K562 (cell line): ENCODE data around the gene EEFSEC. TPM values are rescaled to one million over a fixed set of nuclear protein-coding genes. Genes with fewer than 3 reads are reported as not detected.

Source experiments
- ARID1B ChIP-seq: fragments of 450-650 bp; IDR thresholded peaks from 2 replicates; pipeline ENCODE4 v1.6.1; 2016; ENCODE audit warnings: antibody characterized with exemption, mild to moderate bottlenecking, inconsistent platforms
- HCFC1 ChIP-seq: IDR thresholded peaks from 2 replicates; pipeline ENCODE4 v1.6.1; 2012; ENCODE audit warnings: low read depth, low read length, improper control_type of control experiment
- HDAC1 ChIP-seq, 2 experiments: fragments of 450-650 bp; IDR thresholded peaks; 2 replicates each; pipeline ENCODE4 v1.6.1; 2016 to 2017; ENCODE audit warnings: inconsistent platforms in 1 of 2, mild to moderate bottlenecking in 1 of 2, moderate library complexity in 1 of 2
- HSF4 ChIP-seq: fragments of 250-450 bp; sonication (Bioruptor Pico); IDR thresholded peaks from 2 replicates; pipeline ENCODE4 v2.1.2; 2022; ENCODE audit warnings: mild to moderate bottlenecking, moderate library complexity, borderline replicate concordance
- MAFG ChIP-seq: fragments of 450-650 bp; conservative IDR thresholded peaks from 2 replicates; pipeline ENCODE4 v1.6.1; 2016; ENCODE audit warnings: missing genetic modification characterization, missing compliant biosample characterization
- MTA1 ChIP-seq: fragments of 450-650 bp; IDR thresholded peaks from 2 replicates; pipeline ENCODE4 v1.6.1; 2017; ENCODE audit warnings: borderline replicate concordance
- PYGO2 ChIP-seq: fragments of 450-650 bp; IDR thresholded peaks from 2 replicates; pipeline ENCODE4 v1.6.1; 2016; ENCODE audit warnings: mild to moderate bottlenecking, missing genetic modification characterization, moderate library complexity, missing compliant biosample characterization
- SMARCC2 ChIP-seq: fragments of 450-650 bp; IDR thresholded peaks from 2 replicates; pipeline ENCODE4 v1.6.1; 2017; ENCODE audit warnings: antibody characterized with exemption, moderate library complexity, mild to moderate bottlenecking, low read depth
- SMARCE1 ChIP-seq: fragments of 450-650 bp; IDR thresholded peaks from 2 replicates; pipeline ENCODE4 v1.7.1; 2016; ENCODE audit warnings: mild to moderate bottlenecking
- STAT5B ChIP-seq: fragments of 250-450 bp; sonication (Bioruptor Pico); IDR thresholded peaks from 2 replicates; pipeline ENCODE4 v1.8.0; 2021; ENCODE audit warnings: mild to moderate bottlenecking, inconsistent platforms
- ZBTB1 ChIP-seq: sonication (generic); formaldehyde crosslinking; IDR thresholded peaks from 2 replicates; pipeline ENCODE4 v1.8.1; 2023; ENCODE audit warnings: missing genetic modification reagents, low read depth, mild to moderate bottlenecking, borderline replicate concordance
- ZNF121 ChIP-seq: sonication (generic); formaldehyde crosslinking; conservative IDR thresholded peaks from 2 replicates; pipeline ENCODE4 v1.8.0; 2022; ENCODE audit warnings: missing genetic modification reagents
- ZNF311 ChIP-seq: fragments of 250-450 bp; sonication (Bioruptor Pico); IDR thresholded peaks from 2 replicates; pipeline ENCODE4 v1.4.0; 2020; ENCODE audit warnings: mild to moderate bottlenecking, moderate library complexity
- ZNF41 ChIP-seq: fragments of 250-450 bp; sonication (Bioruptor Pico); conservative IDR thresholded peaks from 2 replicates; pipeline ENCODE4 v1.4.0; 2020; ENCODE audit warnings: mild to moderate bottlenecking
- ZNF589 ChIP-seq: fragments of 200-800 bp; sonication (Bioruptor generic); IDR thresholded peaks from 2 replicates; pipeline ENCODE4 v1.6.1; 2016; ENCODE audit warnings: low read depth, missing genetic modification characterization, missing compliant biosample characterization
- polyA plus RNA-seq, 8 experiments: library from polyadenylated mRNA; depleted of rRNA in 4 of 8; stranded (reverse) in 5 of 8; unstranded in 3 of 8; fragments of >200 nt; fragmentation: Nextera tagmentation in 2 of 8; fragmentation: Illumina TruSeq in 1 of 8; extraction: Ambion mirVana in 2 of 8; extraction: Trizol in 1 of 8; gene quantifications; 2 replicates each; pipeline versions ENCODE4 v1.2.1 to v1.2.3, GENCODE V29; 2011 to 2014; ENCODE audit warnings: inconsistent platforms in 1 of 8, missing spikeins in 1 of 8
- total RNA-seq, 7 experiments: library from RNA; depleted of rRNA in 6 of 7; stranded (reverse); fragments of >200 nt in 6 of 7; fragmentation: Illumina TruSeq in 2 of 7; extraction: Trizol in 2 of 7; gene quantifications; 2 replicates each; pipeline versions ENCODE4 v1.2.1 to v1.2.3, GENCODE V29; 2011 to 2021; ENCODE audit warnings: low replicate concordance in 1 of 7
- TF ChIP-seq, protein P1 (sequence below): fragments of 250-450 bp; sonication (Bioruptor Pico); IDR thresholded peaks from 2 replicates; pipeline ENCODE4 v1.5.0; 2022; ENCODE audit warnings: mild to moderate bottlenecking
- TF ChIP-seq, protein P2 (sequence below), 2 experiments: fragments of 450-650 bp; IDR thresholded peaks; 2 replicates each; pipeline ENCODE4 v1.6.1; 2018; ENCODE audit warnings: mild to moderate bottlenecking in 2 of 2, low read depth in 1 of 2; ENCODE audit not compliant: partially characterized antibody in 2 of 2
- TF ChIP-seq, protein P3 (sequence below): sonication (generic); formaldehyde crosslinking; IDR thresholded peaks from 2 replicates; pipeline ENCODE4 v1.8.1; 2022; ENCODE audit warnings: missing genetic modification reagents
- TF ChIP-seq, protein P4 (sequence below): fragments of 450-650 bp; formaldehyde crosslinking; IDR thresholded peaks from 2 replicates; pipeline ENCODE4 v1.4.0; 2022; ENCODE audit warnings: missing genetic modification characterization

Gene EEFSEC
- total and polyA plus RNA-seq, 9 of the 15 experiments (the other 6 are each of a cell fraction or from before 2014, with no cell fraction given) = 0.35 to 11.8 (median 7.7) TPM

DNA sequence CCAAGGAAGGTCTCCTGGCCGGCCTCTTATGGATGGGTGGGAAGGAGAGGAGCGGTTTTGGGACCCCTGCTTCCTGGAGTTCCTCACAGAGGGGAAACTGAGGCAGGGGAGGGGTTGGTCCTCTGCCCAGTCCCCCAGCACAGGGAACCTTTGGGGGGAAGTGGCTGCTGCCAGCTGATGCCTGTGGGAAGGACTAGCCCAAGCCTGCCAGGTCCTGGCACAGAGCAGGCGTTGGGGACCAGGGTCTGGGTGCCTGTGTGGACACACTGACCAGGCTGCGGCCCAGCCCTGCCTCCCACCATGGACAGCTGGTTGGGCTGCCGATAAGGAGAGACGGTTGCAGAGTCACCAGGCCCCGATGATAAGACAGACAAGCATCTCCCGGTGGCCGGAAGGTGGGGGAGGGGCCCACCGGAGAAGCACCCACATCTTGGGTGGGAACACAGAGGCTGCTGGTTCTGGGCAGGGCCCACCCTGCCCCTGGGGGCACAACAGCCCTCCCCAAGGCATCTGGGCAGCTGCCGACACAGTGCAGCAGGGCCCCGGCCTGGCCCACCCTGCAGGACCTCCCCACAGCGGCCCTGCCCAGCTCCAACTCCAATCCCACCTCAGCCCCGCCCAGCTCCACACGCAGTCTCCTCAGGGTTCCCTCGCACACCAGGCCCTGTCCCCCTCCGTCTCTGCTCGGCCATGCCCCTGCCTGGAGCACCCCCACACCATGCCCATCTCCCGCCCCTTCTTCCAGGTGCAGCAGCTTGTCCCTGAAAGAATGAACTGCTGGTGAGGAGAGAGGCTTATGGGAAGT is 262.7 kb downstream of the EEFSEC start (continued):
- TF ChIP-seq SMARCE1 (peak; percentile 85), STAT5B (CRISPR knock-in tag) (no peak), HCFC1 (no peak), HSF4 (CRISPR knock-in tag) (peak; percentile 36; the same call in 1 of the 2 replicates), ARID1B (peak; percentile 96), MTA1 (peak; percentile 90), SMARCC2 (peak; percentile 66; the same call in 1 of the 2 replicates), ZNF41 (CRISPR knock-in tag) (no peak; the same call in 1 of the 2 replicates), ZNF121 (CRISPR knock-in tag) (no peak), ZBTB1 (CRISPR knock-in tag) (no peak), PYGO2 (tag) (peak; percentile 17; the same call in 1 of the 2 replicates), ZNF311 (peak; percentile 81), MAFG (peak; percentile 71), ZNF589 (CRISPR knock-in tag) (peak; percentile 84), HDAC1 (IDR thresholded peaks at IDR 0.05) (peak in 1 of 2 experiments; percentile 82; a peak in 2 of 4 replicates)
- TF ChIP-seq, protein P1, sequence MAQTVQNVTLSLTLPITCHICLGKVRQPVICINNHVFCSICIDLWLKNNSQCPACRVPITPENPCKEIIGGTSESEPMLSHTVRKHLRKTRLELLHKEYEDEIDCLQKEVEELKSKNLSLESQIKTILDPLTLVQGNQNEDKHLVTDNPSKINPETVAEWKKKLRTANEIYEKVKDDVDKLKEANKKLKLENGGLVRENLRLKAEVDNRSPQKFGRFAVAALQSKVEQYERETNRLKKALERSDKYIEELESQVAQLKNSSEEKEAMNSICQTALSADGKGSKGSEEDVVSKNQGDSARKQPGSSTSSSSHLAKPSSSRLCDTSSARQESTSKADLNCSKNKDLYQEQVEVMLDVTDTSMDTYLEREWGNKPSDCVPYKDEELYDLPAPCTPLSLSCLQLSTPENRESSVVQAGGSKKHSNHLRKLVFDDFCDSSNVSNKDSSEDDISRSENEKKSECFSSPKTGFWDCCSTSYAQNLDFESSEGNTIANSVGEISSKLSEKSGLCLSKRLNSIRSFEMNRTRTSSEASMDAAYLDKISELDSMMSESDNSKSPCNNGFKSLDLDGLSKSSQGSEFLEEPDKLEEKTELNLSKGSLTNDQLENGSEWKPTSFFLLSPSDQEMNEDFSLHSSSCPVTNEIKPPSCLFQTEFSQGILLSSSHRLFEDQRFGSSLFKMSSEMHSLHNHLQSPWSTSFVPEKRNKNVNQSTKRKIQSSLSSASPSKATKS = peak; percentile 78; the same call in 1 of the 2 replicates
- TF ChIP-seq, protein P2, sequence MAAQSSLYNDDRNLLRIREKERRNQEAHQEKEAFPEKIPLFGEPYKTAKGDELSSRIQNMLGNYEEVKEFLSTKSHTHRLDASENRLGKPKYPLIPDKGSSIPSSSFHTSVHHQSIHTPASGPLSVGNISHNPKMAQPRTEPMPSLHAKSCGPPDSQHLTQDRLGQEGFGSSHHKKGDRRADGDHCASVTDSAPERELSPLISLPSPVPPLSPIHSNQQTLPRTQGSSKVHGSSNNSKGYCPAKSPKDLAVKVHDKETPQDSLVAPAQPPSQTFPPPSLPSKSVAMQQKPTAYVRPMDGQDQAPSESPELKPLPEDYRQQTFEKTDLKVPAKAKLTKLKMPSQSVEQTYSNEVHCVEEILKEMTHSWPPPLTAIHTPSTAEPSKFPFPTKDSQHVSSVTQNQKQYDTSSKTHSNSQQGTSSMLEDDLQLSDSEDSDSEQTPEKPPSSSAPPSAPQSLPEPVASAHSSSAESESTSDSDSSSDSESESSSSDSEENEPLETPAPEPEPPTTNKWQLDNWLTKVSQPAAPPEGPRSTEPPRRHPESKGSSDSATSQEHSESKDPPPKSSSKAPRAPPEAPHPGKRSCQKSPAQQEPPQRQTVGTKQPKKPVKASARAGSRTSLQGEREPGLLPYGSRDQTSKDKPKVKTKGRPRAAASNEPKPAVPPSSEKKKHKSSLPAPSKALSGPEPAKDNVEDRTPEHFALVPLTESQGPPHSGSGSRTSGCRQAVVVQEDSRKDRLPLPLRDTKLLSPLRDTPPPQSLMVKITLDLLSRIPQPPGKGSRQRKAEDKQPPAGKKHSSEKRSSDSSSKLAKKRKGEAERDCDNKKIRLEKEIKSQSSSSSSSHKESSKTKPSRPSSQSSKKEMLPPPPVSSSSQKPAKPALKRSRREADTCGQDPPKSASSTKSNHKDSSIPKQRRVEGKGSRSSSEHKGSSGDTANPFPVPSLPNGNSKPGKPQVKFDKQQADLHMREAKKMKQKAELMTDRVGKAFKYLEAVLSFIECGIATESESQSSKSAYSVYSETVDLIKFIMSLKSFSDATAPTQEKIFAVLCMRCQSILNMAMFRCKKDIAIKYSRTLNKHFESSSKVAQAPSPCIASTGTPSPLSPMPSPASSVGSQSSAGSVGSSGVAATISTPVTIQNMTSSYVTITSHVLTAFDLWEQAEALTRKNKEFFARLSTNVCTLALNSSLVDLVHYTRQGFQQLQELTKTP (IDR thresholded peaks at IDR 0.05; ENCODE audit: low read depth in 1 of 2, partially characterized antibody in 2 of 2) = peak; percentile 47 to 67
- TF ChIP-seq, protein P3, sequence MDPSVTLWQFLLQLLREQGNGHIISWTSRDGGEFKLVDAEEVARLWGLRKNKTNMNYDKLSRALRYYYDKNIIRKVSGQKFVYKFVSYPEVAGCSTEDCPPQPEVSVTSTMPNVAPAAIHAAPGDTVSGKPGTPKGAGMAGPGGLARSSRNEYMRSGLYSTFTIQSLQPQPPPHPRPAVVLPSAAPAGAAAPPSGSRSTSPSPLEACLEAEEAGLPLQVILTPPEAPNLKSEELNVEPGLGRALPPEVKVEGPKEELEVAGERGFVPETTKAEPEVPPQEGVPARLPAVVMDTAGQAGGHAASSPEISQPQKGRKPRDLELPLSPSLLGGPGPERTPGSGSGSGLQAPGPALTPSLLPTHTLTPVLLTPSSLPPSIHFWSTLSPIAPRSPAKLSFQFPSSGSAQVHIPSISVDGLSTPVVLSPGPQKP = no peak
- TF ChIP-seq, protein P4, sequence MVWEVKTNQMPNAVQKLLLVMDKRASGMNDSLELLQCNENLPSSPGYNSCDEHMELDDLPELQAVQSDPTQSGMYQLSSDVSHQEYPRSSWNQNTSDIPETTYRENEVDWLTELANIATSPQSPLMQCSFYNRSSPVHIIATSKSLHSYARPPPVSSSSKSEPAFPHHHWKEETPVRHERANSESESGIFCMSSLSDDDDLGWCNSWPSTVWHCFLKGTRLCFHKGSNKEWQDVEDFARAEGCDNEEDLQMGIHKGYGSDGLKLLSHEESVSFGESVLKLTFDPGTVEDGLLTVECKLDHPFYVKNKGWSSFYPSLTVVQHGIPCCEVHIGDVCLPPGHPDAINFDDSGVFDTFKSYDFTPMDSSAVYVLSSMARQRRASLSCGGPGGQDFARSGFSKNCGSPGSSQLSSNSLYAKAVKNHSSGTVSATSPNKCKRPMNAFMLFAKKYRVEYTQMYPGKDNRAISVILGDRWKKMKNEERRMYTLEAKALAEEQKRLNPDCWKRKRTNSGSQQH (CRISPR knock-in tag) = no peak
